ENCODE measurements around the gene ALDH1A1.

DNA sequence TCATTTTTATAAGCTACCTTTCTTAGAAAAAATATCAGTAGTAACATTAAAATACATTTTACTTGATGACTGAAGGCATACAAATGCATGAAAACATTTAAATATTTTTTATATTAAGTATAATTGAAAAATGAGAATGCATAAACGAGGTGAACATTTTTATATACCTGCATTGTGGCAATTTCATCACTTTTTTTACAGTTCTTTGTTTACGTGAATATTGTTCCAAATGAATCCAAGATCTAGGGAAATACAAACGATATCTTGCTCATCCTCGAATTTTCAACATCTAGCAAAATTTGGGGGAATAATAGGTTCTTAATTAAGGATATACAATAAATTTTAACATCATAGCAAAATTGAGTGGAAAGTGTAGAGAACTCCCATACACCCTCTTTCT is 45.5 kb upstream of the ALDH1A1 start:
- TF ChIP-seq, protein P1, sequence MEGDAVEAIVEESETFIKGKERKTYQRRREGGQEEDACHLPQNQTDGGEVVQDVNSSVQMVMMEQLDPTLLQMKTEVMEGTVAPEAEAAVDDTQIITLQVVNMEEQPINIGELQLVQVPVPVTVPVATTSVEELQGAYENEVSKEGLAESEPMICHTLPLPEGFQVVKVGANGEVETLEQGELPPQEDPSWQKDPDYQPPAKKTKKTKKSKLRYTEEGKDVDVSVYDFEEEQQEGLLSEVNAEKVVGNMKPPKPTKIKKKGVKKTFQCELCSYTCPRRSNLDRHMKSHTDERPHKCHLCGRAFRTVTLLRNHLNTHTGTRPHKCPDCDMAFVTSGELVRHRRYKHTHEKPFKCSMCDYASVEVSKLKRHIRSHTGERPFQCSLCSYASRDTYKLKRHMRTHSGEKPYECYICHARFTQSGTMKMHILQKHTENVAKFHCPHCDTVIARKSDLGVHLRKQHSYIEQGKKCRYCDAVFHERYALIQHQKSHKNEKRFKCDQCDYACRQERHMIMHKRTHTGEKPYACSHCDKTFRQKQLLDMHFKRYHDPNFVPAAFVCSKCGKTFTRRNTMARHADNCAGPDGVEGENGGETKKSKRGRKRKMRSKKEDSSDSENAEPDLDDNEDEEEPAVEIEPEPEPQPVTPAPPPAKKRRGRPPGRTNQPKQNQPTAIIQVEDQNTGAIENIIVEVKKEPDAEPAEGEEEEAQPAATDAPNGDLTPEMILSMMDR (conservative IDR thresholded peaks at IDR 0.05; ENCODE audit: low read depth, low read length): no peak
- TF ChIP-seq EZH2 (IDR thresholded peaks at IDR 0.05; ENCODE audit: low read length, unreplicated experiment): no peak

All from PC-3 (cell line).